ENCODE measurements around the gene RANBP9. TPM values are rescaled to one million over a fixed set of nuclear protein-coding genes. Genes with fewer than 3 reads are reported as not detected.

The RANBP9 gene
- 50.7 and 52.4 TPM in 2 replicates for total RNA-seq

DNA sequence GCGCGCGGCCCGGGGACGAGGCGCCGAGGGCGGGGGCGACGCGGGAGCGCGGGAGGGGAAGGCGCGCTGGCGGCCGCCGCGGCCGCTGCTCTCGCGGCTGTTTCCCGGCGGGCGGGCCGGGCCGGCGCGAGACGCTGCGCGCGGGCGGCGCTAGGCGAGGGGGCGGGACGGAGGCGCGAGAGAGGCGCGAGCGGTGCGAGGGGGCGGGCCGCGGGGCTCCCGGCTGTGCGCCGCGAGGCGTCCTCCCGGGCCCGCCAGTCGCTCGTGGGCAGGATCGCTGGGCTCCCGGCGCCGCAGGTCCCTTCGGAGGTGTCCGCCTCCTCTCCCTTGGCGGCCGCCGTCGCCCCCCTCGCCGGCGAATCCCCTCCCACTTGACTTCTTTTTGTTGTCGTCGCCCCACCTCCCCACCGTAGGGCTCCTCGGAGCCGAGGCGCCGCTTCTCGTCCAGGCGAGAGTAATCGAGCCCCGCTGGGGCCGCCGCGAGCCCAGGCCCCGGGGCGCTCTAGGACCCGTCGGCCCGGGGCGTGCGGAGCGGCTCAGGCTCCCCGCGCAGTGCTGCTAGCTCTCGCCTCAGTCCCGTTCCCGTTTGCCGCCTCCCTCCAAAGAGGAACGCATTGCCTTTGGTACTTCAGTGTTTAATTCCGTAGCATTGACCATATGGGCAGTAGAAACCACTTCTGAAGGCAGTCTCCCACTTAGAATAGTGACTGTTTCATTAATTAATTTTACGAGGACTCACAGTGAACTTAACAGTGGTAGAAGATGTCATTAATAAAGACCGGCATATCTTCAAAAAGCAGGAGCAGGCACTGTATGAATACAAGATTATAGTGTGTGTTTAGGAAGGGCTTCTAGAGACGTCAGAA, at the start of gene RANBP9:
Gene RANBP9 (minus strand): TSS at position 103 of the 866 bp plus-strand sequence. CDS start 330 bp downstream, outside the sequence.
- intact Hi-C loops (cut with micrococcal nuclease) = loop anchor here (1.0 to 10.0 kb wide), 9 partner anchors 15 to 1535 kb away; partner anchors contain the start of genes CD83, JARID2, MCUR1 and NOL7

DNA sequence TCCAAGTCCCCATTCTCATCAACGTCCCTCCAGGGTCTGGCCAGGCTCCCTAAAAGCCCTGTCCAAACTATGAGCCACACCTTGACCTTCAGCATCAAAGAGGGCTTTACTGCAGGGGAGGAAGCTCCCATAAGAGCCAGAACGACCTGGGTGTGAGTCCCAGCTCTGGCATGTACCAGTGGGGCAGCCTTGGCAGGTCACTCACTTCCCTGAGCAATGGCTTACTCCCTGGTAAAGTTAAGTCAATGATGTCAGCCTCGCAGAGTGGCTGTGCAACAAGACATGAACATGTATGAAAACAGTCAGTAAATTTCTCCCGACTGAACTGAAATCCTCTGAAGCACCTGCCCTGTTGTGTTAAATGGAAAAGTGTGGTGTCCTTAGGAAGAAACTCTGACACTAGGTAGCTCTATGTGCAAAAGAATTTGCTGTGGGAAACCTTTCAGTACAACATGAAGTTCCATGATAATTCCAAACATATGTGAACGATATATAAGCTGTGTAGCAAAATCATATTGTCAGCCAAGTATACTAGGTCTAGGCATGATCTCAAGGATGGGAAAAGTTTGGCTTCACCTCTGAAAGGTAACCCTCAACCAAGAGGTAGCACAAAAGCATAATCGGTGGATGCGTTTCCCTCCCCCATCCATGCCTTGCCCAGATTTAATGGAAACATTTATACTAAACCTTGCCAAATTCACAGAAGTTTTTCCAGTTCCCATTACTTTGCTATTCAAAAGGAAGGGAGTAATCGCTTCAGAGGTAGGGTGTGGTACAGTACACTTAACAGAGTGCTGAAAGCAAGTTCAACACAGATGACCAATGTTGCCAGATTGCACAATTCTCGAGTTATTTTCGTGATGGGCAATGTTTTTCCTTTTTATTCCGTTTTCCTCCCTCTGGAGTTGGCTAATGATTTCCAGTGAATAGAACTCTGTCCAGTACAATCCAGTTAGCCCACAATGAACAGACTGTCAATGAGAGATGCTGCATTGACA, 49.0 kb upstream of the RANBP9 start:
- intact Hi-C loops (cut with micrococcal nuclease) = loop anchor here (5.0 kb wide), 1 partner anchor 48 kb away; the partner anchor contains the start of gene RANBP9

DNA sequence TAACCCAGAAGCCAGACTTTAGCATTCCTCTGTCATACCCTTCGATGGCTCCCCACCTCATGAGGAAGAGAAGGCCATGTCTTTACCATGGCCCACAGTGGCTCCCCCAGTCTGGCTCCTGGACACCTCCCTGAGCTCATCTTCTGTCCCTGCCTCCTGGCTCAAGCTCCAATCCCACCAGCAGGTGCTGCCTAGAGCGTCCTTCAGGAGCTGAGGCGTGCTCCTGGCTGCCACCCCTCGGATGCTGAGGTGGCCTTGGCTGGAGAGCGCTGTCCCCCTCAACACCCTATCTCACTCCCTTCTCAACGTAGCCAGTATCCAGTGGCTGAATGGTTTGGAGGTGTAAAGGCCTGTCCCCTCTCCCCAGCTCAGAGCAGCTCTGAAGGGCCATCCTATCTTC, 47.4 kb upstream of the RANBP9 start:
- intact Hi-C loops (cut with micrococcal nuclease) = no loop called here

DNA sequence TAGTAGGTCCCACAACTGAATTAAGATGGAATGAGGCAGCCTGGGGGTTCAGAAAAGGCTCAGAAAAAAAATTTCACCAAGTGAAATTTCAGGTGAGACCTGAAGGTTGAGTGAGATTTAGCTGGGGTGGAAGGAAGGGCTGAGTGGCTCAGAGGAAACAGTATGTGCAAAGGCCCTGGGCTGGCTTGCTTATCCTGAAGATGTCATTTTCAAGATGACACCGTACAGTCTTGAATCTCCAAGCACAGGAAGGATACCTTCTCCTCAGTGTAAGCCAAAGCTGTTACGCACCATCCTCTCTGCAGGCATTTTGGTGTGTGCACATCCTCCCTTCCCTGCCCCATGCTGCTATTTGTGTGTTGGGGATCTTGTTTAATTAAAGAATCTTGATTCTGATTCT, 43.0 kb upstream of the RANBP9 start:
- intact Hi-C loops (cut with micrococcal nuclease) = no loop called here

DNA sequence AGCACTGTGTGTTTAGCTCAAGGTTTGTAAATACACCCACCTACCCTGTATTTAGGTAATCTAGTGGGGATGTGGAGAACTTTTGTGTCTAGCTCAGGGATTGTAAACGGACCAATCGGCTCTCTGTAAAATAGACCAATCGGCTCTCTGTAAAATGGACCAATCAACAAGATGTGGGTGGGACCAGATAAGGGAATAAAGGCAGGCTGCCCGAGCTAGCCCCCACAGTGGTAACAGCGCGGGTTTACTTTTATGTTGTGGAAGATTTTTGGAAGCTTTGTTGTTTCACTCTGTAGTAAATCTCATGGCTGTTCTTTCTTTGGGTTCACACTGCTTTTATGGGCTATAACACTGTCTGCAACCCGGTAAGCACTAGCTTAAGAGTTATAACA, 32.1 kb upstream of the RANBP9 start:
- intact Hi-C loops (cut with micrococcal nuclease) = no loop called here

DNA sequence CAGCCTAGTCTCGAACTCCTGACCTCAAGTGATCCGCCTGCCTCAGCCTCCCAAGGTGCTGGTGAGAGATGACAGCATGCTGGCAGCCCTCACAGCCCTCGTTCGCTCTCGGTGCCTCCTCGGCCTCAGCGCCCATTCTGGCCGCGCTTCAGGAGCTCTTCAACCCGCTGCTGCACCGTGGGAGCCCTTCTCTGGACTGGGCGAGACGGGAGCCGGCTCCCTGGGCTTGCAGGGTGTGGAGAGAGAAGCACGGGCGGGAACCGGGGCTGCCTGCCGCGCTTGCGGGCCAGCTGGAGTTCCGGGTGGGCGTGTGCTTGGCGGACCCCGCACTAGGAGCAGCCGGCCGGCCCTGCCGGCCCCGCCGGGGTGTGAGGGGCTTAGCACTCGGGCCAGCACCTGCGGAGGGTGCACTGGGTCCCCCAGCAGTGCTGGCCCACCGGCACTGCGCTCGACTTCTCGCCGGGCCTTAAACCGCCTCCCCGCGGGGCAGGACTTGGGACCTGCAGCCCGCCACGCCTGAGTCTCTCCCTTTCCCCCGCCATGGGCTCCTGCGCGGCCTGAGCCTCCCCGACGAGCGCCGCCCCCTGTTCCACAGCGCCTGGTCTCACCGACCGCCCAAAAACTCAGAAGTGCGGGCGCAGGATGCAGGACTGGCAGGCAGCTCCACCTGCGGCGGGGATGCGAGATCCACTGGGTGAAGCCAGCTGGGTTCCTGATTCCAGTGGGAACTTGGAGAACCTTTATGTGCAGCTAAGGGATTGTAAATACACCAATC, 31.5 kb upstream of the RANBP9 start:
- intact Hi-C loops (cut with micrococcal nuclease) = no loop called here

DNA sequence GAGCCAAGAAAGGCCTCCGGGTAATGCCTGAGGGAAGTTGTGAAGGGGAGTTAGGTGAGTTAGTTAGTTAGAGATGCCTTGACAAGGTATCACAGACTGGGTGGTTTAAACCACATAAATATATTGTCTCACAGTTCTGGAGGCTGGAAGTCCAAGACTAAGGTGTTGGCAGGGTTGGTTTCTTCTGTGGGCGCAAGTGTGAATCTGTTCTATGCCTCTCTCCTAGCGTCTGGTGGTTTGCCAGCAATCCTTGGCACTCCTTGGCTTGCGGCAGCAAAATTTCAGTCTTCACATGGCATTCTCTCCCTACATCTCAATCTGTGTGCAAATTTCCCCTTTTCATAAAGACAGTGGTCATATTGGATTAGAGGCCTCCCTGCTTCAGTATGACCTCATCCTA, 29.7 kb upstream of the RANBP9 start:
- intact Hi-C loops (cut with micrococcal nuclease) = no loop called here

DNA sequence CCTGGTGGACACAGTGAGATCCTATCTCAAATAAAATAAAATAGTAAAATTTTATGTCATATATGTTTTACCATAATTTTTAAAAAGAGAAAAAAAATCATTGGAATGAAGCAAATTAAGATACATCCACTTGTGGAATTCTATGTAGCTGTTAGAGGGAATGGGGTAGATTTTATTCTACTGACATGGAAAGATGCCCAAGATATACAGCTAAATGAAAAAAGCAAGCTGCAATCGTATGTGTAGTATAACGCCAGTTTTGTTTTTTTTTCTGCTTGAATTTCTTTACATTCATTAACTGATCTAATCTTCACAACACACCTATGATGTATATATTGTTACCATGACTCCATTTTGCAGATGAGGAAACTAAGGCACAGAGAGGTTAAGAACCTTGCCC, 23.4 kb upstream of the RANBP9 start:
- intact Hi-C loops (cut with micrococcal nuclease) = no loop called here

DNA sequence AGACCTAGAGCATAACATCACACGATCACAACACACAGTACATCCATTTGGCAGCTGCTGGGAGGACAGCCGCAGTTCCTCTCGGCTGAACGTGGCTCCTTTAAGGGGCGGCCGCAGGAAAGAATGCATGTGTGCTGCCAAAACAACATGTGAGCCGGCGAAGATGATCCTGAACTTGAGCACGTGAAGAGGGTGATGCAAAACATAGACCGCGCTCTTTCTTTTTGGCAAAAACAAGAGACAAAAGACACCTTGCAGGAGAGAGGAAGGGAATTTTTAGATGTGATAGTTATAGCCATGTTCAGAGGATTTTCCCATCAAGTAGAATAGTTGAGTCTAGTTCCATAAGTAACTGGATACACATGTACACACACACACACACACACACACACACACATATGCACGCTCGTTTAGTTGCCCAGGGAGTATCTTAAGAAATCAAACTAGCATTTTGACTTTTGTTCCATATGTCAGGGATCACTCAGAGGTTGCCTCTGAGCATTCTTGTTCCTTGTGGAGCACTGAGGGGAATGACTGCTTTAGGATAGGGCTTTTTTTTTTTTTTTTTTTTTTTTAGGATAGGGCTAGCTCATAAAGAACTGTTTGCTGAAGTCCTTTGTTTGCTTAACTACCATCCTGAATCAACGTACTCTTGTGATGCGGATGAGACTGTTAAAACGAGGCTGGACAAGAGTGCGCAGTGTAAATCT, 21.7 kb upstream of the RANBP9 start:
- intact Hi-C loops (cut with micrococcal nuclease) = no loop called here

DNA sequence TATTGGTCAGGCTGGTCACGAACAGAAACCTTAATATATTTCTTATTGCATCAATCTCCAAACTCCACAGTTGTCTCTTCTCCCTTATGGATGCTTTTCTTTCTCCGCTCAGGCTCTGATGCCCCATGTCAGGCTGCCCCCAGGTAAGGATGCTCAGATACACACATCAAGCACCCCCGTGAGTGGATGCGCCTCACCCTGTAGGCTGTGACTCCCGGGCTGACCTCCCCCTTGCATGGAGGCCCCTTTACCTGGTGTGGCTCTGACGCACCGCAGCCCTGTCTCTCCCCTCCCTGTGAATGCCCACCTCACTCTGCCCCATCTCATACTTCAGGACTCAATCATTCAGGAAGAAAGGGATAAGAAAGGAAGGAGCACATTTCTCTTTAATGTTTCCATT, 19.1 kb upstream of the RANBP9 start:
- intact Hi-C loops (cut with micrococcal nuclease) = no loop called here

DNA sequence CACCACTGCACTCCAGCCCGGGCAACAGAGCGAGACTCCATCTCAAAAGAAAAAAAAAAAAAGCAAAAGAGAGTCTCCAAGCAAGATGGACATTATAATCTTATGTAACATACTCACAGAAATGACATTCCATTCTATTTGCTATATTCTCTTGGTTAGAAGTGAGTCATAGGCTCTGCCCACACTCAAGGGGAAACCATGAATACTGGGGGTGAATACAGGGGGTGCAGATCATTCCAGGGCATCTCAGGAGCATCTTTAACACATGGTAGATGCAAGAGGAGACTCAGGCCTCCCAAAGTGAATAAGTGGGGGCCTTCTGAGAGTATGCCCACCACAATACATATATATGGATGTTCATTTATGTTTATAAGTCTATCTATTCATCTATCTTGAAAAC, 18.3 kb upstream of the RANBP9 start:
- intact Hi-C loops (cut with micrococcal nuclease) = no loop called here

DNA sequence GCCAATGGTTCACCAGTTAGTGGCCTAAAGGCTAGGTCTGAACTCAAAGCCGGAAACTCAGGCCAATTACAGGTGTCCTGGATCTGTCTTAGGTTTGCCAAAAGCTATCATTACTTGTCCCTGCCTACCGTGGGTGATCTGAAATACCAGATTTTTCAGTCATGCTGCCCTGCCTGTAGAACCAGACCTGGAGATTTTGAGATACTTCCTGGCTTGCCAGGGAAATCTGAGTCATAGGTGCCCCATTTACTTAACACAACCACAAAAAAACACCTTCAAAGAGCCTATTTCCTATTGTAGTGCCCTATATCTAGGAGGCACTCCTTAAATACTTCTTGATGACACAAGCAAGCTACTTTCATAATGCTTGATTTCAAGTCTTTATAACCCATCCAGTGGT, 13.9 kb upstream of the RANBP9 start:
- intact Hi-C loops (cut with micrococcal nuclease) = no loop called here

DNA sequence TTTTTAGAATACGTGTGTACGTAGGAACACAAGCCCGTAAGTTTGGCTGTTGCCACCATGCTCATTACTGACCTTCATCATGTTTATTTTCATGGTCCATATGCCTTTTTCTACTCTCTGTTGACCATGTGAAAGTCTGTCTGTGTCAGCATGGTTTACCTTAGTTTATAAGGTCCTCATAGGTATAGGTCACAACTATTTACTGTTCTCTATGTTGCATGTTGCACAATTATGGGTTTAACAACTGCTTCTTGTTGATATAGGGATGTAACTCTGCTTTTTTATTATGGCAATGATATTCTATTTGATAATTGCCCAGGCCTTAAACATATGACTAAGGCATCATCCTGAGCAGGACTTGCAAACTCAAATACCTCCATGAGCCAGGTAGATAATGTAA, 13.4 kb upstream of the RANBP9 start:
- intact Hi-C loops (cut with micrococcal nuclease) = no loop called here

DNA sequence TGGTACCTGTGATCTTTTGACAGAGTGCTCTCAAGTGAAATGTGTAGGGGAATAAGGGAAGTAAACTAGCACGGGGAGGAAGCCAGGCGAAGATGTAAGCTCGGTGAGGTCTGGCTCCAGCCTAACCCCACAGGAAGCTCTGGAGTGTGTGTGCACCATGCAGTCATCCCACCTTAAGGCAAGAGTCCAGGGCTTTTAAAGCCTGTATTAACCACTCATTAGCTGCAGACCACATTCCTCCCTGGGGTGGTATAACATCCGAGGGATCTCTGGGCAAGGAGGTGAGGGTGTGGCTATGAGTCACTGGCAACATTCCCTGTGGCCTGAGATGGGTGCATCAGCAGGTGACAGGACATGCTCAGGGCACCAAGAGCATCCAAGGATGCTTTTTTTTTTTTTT, 12.5 kb upstream of the RANBP9 start:
- intact Hi-C loops (cut with micrococcal nuclease) = no loop called here

DNA sequence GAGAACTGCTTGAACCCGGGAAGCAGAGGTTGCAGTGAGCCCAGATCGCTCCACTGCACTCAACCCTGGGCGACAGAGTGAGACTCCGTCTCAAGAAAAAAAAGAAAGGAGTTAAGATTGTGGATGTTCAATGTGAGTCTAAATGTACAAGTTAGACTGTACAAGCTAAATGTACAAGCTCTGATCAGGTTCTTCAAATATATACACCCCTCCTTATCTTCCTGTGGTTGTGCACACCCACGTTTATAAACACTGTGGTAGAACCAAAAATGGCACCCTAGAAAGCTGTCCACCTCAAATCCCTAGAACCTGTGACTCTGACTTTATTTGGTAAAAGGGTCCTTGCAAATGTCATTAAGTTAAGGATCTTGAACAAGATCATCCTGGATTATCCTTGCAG, 11.2 kb upstream of the RANBP9 start:
- intact Hi-C loops (cut with micrococcal nuclease) = no loop called here

DNA sequence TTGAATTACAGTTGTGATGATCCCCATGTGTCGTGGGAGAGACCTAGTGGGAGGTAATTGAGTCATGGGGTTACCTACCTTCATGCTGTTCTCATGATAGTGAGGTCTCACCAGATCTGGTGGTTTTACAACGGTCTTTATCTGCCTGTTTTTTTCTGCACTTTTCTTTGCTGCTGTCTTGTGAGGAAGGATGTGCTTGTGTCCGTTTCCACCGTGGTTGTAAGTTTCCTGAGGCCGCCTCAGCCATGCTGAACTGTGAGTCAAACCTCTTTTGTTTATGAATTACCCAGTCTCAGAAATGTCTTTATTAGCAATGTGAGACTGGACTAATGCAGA, 6.5 kb upstream of the RANBP9 start:
- intact Hi-C loops (cut with micrococcal nuclease) = loop anchor here (10.0 kb wide), 2 partner anchors 363 to 397 kb away; partner anchors contain the start of gene CD83

DNA sequence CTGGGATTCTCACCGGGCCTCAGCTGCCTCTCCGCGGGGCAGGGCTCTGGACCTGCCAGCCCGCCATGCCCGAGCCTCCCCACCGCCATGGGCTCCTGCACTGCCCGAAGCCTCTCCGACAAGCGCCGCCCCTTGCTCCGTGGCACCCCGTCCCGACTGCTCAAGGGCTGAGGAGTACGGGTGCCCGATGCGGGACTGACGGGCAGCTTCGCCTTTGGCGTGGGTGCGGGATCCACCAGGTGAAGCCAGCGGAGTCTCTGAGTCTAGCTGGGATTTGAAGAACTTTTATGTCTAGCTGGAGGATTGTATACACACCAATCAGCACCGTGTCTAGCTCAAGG, 5.3 kb upstream of the RANBP9 start:
- intact Hi-C loops (cut with micrococcal nuclease) = loop anchor here (10.0 kb wide), 2 partner anchors 362 to 398 kb away; partner anchors contain the start of gene CD83

DNA sequence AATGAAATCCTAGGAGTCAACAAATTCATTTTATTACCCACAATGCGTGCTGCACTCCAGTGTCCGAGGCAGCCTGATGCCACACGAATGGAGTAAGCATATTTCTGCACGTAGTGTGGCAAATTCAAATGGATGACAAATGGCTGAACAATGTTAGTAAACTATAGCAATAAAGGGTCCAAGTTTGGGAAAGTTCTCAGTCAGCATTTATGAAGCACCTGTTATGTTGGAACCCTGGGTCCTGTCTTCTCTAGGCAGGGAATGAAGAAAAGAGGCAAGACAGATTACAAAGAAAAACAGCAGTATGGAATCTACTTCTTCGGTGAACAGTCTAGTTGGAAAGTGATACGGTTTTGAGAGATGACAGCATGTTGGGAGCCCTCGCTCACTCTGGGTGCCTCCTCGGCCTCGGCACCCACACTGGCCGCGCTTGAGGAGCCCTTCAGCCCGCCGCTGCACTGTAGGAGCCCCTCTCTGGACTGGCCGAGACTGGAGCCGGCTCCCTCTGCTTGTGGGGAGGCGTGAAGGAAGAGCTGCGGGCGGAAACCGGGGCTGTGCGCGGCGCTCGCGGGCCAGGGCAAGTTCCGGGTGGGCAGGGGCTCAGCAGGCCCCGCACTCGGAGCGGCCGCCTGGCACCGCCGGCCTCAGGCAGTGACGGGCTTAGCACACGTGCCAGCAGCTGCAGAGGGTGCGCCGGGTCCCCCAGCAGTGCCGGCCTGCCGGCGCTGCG, 4.8 kb upstream of the RANBP9 start:
- intact Hi-C loops (cut with micrococcal nuclease) = loop anchor here (10.0 kb wide), 2 partner anchors 362 to 398 kb away; partner anchors contain the start of gene CD83

DNA sequence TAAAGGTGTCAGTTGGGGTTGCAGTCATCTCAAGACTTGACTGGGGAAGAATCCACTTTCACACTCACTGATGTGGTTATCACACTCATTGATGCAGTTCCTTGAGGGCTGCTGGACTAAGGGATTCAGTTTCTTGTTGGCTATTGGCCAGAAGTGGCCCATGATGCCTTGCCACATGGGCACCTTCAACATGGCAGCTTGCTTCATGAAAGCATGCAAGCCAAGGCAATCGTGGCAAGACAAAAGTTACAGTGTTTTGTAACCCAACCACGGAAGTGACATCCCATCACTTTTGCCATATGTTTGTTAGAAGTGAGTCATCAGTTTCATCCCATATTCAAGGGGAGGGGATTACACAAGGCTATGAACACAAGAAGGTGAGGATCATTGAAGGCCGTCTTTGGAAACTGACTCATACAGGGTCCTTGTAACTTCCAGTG, 3.8 kb upstream of the RANBP9 start:
- intact Hi-C loops (cut with micrococcal nuclease) = loop anchor here (10.0 kb wide), 2 partner anchors 361 to 399 kb away; partner anchors contain the start of gene CD83

DNA sequence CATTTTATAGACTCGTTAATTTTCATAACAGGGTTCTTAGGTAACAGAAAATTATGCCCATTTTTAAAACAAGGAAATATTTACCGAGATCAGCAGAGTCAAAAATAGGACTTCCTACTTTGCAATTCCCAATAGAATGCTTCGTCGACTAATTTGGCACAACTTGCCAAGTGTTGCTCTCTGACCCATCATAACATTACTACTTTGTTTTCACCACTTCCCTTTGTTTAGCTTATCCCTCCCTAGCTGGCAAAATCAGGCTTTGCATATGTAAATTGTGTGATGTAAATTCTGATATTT, 914 bp upstream of the RANBP9 start:
- intact Hi-C loops (cut with micrococcal nuclease) = loop anchor here (1.0 to 10.0 kb wide), 7 partner anchors 31 to 1535 kb away; partner anchors contain the start of genes CD83, JARID2, MCUR1 and NOL7
